HG02870 (cell line): ENCODE results near the gene MYO5C.
"Not testable (repeated sequence)": the region's sequence is repeated elsewhere in the genome, so short reads cannot be mapped to it uniquely, and the experiment has no call there.

ENCODE experiments used
- ATAC-seq: cut with Tn5 transposase; IDR thresholded peaks from one replicate; pipeline ENCODE4 v1.9.1; 2021; ENCODE audit warnings: mild to moderate bottlenecking, moderate library complexity; ENCODE audit not compliant: unreplicated experiment

Gene MYO5C

GRCh38 chr15:52309154-52309548 lies 13.5 kb upstream of the MYO5C start:
- peak; percentile 73 for ATAC-seq

GRCh38 chr15:52308446-52309153 lies 13.0 kb upstream of the MYO5C start:
- ATAC-seq, result peak; percentile 73

GRCh38 chr15:52307847-52308246 lies 12.2 kb upstream of the MYO5C start:
- ATAC-seq, result no peak

DNA sequence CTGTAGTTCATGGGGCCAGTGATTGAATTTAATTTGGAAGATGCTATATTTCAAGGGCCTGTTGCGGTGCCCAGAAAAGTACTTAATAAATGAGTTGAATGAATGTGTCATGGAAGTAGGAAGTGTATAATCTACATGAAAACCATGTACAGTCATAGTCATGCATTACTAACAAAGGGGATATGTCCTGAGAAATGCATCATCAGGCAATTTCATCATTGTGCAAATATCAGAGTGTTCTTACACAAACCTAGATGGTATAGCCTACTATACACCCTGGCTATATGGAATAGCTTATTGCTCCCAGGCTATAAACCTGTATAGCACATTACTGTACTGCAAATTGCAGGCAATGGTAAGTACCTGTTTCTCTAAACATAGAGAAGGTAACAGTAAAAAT lies 10.7 kb upstream of the MYO5C start:
- no peak for ATAC-seq

DNA sequence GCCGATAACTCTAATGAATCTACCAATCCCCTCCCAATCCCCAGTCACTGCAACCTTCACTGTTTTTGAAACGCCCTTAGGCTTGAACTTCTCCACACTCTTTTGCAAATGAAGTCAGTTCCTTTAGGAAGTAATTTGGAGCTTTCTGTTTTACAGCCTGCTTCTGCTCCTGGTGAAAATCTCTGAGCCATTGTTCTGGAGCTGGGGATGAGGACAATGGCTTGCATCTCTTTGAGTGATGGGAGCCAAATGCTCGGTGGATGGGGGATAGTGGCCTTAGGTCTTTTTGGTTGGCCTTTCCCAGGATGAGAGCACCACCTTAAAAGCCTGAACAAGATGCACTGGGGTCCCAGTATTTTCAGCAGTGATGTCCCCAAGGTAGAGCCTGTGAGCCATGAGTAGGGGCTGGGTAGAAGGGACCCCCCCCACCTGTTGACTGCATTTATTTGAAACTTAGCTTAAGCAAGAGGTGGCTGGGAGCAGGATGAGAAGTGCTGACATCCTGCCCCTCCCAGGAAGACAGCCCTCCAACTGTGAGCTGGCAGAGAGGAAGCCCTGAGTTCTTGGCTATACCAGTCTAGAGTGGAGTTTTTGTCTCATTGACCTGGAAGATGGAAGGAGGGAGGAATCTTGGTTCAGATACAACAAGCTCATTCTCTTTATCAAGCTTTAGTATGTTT lies 7.6 kb upstream of the MYO5C start:
- no peak for ATAC-seq

GRCh38 chr15:52301265-52301847 lies 5.8 kb upstream of the MYO5C start:
- ATAC-seq, result no peak

DNA sequence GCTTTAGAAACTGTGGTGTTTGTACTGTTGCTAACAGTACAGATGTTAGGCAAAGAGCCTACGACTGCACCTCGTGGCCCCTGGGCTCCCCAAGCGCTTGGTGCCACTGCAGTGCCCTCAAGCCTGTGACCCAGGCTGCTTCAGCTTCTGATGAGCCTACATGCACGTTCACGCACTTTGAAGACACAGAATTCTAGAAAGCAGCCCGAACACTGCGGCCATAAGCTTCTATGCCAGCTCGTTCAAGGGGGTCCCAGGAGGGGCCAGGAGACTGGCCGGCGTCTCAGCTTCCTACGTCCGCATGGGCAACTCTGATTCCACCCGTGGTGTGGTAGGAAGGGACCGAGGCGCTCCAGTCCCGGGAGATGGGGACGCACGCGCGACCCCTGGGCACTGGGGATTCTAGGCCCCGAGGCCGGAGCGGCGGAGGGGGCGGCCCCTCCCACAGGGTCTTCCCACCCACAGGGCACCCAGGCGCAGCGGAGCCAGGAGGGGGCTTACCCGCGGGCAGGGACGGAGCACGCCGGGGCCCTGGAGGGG lies 653 bp downstream of the MYO5C start:
- no peak for ATAC-seq

GRCh38 chr15:52292780-52293392 lies 2.7 kb downstream of the MYO5C start:
- no peak for ATAC-seq

GRCh38 chr15:52291204-52291603 lies 4.4 kb downstream of the MYO5C start:
- peak; percentile 48 for ATAC-seq

GRCh38 chr15:52290800-52291199 lies 4.8 kb downstream of the MYO5C start:
- peak; percentile 17 for ATAC-seq

GRCh38 chr15:52290329-52290728 lies 5.3 kb downstream of the MYO5C start:
- peak; percentile 59 for ATAC-seq

- no peak for ATAC-seq
Measured at GRCh38 chr15:52289629-52290081, 5.9 kb downstream of the MYO5C start.

DNA sequence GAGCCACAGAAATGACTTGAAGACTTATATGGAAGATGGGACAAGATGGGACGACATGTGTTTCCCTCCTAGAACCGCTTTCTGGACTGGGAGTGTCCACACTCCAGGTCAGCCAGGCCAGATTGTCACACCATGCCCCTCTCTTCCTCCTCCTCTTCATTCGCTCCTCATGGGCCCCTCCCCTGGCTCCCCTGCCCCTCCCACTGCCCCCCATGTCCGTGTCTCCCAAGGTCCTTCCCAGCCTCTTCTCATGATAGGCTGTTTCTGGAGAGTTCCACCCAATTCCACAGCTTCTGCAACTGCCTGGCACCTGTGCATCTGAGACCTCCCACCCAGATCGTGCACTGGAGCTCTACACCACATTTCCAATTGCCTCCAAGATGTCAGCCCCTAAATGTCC lies 6.6 kb downstream of the MYO5C start:
- ATAC-seq, result no peak

DNA sequence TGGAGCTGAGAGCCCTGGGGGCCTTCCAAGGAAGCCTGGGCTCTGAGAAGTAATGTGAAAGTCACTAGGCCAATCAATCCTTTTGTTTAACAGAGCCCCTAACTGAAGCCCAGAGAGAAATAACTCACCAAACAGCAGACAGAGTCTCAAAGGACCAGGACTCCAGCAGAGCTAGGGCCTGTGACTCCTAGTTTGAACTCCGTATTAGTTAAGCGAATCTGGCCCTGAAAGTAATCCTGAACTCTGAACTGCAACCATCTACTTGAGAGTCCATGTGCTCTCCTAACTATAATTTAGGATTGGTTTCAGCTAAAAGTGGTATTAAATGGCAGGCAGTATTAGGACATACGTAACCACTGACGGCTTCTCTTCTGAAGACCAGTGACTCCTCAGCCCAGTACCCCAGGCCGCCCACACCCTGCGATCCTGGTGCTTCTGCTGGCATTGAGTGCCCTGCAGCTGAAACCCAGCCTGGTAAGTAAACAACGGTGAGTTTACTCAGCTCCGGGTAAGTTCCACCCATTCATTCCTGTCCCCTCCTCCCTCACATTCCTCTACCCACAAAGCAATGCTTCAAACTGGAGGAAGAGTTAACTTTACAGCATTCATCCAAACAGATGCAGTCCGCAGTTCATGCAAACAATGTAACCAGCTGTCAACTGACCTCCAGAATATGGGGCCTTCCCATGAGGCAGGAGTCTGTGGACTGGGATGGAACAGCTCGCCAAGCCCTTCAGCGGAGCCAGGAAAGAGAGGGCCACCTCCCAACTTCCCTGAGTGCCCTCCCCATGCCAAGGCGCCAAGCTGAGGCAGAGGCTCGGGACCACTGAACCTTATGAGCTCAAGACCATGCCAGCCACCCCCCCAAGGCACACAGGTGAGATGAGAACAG lies 7.3 kb downstream of the MYO5C start:
- no peak for ATAC-seq

DNA sequence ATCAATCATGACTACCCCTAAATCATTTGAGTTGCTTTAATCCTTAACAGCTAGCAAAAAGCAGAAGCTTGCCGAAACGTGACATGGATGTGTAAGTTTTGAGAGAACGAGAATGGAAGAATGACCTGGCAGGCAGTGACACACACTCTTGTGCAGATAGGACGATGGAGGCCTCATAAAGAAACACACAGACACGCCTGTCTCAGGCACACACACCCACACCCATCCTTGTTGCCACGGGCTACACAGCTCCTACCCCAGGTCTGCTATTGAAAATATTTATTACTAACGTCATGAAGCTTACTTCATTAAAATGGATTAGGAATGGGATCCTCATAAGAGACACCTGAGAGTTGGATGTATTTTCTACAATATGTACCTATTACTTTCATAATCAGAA lies 8.5 kb downstream of the MYO5C start:
- no peak for ATAC-seq

DNA sequence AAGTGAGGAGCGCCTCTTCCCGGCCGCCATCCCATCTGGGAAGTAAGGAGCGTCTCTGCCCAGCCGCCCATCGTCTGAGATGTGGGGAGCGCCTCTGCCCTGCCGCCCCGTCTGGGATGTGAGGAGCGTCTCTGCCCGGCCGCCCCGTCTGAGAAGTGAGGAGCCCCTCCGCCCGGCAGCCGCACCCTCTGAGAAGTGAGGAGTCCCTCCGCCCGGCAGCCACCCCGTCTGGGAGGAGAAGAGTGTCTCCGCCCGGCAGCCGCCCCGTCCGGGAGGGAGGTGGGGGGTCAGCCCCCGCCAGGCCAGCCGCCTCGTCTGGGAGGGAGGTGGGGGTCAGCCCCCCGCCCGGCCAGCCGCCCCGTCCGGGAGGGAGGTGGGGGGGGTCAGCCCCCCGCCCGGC lies 9.7 kb downstream of the MYO5C start:
- not testable (repeated sequence) for ATAC-seq

- no peak for ATAC-seq
Measured at GRCh38 chr15:52284164-52284563, 11.4 kb downstream of the MYO5C start.

- ATAC-seq, result no peak
Measured at GRCh38 chr15:52283281-52283680, 12.3 kb downstream of the MYO5C start.

DNA sequence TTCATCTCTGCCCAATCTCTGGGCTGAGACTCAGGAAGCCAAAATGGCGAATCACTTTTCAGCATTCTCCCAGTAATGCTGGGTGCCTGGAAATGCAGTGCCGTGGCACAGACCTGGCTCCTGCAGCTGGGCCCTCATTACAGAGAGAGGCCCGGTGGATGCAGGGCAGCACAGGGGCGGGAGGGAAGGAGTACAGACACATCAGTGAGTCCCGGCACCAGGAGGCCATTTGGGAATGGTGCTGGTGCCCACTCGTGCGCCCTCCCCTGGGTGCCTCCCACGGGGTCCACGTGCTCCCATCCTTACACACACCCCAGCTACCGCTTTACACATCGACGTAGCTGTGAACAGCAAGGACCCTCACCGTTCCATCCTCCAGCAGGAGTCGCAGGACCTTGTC lies 13.2 kb downstream of the MYO5C start:
- no peak for ATAC-seq
